ENCODE measurements around the gene FOXL1.

FOXL1 gene

DNA sequence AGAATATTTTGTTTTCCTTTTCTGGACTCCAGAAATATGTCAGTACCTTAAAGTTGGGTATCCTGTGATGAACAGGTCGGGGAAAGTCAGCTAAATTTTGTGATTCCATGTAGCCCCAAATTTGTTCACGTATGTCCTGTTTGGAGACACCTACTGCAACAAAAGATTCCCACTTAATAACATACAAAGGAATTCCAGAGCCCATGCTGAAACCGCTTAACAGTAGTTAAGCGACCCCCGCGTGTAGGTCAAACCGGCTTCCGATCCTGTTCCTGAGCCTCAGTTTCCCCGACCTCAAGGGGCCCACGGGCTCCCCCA is 23.8 kb upstream of the FOXL1 start (continued):
- no peak for TF ChIP-seq ZNF629 (tag by site-specific recombination; IDR thresholded peaks at IDR 0.05)
- no peak for TF ChIP-seq ZXDB (tag by site-specific recombination; IDR thresholded peaks at IDR 0.05)
- TF ChIP-seq RBAK (tag by site-specific recombination; IDR thresholded peaks at IDR 0.05): 0 out of 2 replicates have a peak, but pooled peaks have one; percentile 13

DNA sequence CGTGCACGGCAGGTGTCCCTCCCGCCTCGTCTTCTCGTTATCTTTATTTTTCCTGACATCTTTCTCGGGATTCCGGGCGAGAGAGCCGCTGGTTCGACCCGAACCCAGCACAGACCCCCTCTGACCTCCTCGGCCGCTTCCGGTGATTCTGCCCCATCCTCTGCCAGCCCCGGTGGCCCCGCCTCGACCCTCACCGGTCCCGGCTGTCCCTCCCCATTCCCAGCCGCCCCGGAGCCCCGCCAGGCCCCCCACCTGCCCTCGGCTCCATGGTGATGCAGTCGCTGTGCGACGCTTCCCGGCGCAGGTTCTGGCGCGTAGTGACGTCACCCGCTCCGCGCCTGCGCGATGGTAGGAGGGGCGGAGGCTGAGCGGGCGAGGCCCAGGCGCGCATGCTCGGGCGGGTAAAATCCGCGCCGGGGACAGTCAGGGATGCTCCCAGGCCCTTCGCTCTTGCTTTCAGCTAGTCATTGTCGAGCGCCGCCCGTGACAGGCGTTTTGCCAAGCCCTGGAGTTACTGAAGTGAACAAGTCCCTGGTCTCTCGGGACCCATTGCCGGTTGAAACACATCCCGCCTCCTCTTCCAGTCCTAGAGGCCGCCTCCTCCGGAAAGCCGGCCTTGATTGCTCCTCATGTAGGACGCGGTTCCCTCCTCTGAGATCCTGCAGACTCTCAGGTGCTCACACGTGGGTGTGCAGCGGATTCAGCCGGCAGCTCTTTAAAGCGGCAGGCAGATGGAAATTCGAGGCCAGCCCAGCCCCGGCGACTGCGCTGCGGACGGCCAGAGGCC is 23.2 kb upstream of the FOXL1 start, which contains the start of gene MTHFSD:
TSS of gene MTHFSD (minus strand) at position 319 of the 787 bp plus-strand sequence. CDS start at position 268, 51 bp downstream.
- Histone ChIP-seq H3K9me3 (ENCODE audit: control insufficient read depth, insufficient read depth, low read depth, low read length) (no peaks in the 10 kb centered on the region), H3K27ac (ENCODE audit: extremely low read depth, low read depth, low read length) (peak within 1 kb of the TSS; percentile 20; the same call in 1 of the 2 replicates), H3K36me3 (ENCODE audit: control insufficient read depth in 2 of 2, insufficient read depth in 1 of 2, low read length in 2 of 2) (peaks cover 0 to 37% of the 10 kb centered on the region in 2 experiments; a peak in 1 of 3 replicates), H3K4me3 (ENCODE audit: low read depth, low read length) (peak within 1 kb of the TSS; percentile 84), H3K4me1 (ENCODE audit: control insufficient read depth, insufficient read depth, low read length) (no peaks in the 10 kb centered on the region)
- ChIA-PET CTCF (interaction anchor here (0.8 to 1.2 kb wide), 2 partner anchors 10 to 724 kb away, joined by 3 read pairs; no protein-coding TSS in a partner anchor), POLR2A (interaction anchor here (0.5 kb wide), 1 partner anchor 28 kb away, joined by 4 read pairs; no protein-coding TSS in a partner anchor)
- TF ChIP-seq ZBTB21 (tag by site-specific recombination; IDR thresholded peaks at IDR 0.05) (peak; percentile 79), ZNF623 (tag by site-specific recombination; IDR thresholded peaks at IDR 0.05) (peak; percentile 8; the same call in 1 of the 2 replicates), ZNF19 (tag by site-specific recombination; IDR thresholded peaks at IDR 0.05; ENCODE audit: low read depth) (no peak), ZIC2 (tag by site-specific recombination; IDR thresholded peaks at IDR 0.05) (peak; percentile 47; the same call in 1 of the 2 replicates), GLI2 (tag by site-specific recombination; IDR thresholded peaks at IDR 0.05; ENCODE audit: borderline replicate concordance, low read depth) (no peak), ZBTB26 (tag by site-specific recombination; optimal IDR thresholded peaks at IDR 0.05) (peak; percentile 30), GLIS1 (tag by site-specific recombination; IDR thresholded peaks at IDR 0.05) (peak; percentile 75), GLIS2 (tag by site-specific recombination; IDR thresholded peaks at IDR 0.05) (peak; percentile 84), ZNF266 (tag by site-specific recombination; IDR thresholded peaks at IDR 0.05; ENCODE audit: low read depth) (no peak), ZNF768 (tag by site-specific recombination; IDR thresholded peaks at IDR 0.05) (0 out of 2 replicates have a peak, but pooled peaks have one; percentile 22), KLF10 (tag by site-specific recombination; IDR thresholded peaks at IDR 0.05) (peak; percentile 45; the same call in 1 of the 2 replicates), ZNF600 (tag by site-specific recombination; IDR thresholded peaks at IDR 0.05) (peak; percentile 62), TCF7L2 (IDR thresholded peaks at IDR 0.05; ENCODE audit: borderline replicate concordance, low read depth, low read length) (no peak), ZXDB (tag by site-specific recombination; IDR thresholded peaks at IDR 0.05) (peak; percentile 39; the same call in 1 of the 2 replicates), ZEB2 (tag by site-specific recombination; IDR thresholded peaks at IDR 0.05) (peak; percentile 24; the same call in 1 of the 2 replicates), ZNF341 (tag by site-specific recombination; IDR thresholded peaks at IDR 0.05; ENCODE audit: low read depth) (peak; percentile 63), PATZ1 (tag by site-specific recombination; IDR thresholded peaks at IDR 0.05) (peak; percentile 93), ZBTB20 (tag by site-specific recombination; IDR thresholded peaks at IDR 0.05) (peak; percentile 58; the same call in 1 of the 2 replicates), SP3 (tag by site-specific recombination; IDR thresholded peaks at IDR 0.05) (peak; percentile 68), ZNF211 (tag by site-specific recombination; IDR thresholded peaks at IDR 0.05; ENCODE audit: low read depth) (no peak), ZNF239 (tag by site-specific recombination; IDR thresholded peaks at IDR 0.05) (no peak), ZNF660 (tag by site-specific recombination; IDR thresholded peaks at IDR 0.05) (peak; percentile 73; the same call in 1 of the 2 replicates), ZNF701 (tag by site-specific recombination; IDR thresholded peaks at IDR 0.05) (no peak)
- TF ChIP-seq, protein P1, sequence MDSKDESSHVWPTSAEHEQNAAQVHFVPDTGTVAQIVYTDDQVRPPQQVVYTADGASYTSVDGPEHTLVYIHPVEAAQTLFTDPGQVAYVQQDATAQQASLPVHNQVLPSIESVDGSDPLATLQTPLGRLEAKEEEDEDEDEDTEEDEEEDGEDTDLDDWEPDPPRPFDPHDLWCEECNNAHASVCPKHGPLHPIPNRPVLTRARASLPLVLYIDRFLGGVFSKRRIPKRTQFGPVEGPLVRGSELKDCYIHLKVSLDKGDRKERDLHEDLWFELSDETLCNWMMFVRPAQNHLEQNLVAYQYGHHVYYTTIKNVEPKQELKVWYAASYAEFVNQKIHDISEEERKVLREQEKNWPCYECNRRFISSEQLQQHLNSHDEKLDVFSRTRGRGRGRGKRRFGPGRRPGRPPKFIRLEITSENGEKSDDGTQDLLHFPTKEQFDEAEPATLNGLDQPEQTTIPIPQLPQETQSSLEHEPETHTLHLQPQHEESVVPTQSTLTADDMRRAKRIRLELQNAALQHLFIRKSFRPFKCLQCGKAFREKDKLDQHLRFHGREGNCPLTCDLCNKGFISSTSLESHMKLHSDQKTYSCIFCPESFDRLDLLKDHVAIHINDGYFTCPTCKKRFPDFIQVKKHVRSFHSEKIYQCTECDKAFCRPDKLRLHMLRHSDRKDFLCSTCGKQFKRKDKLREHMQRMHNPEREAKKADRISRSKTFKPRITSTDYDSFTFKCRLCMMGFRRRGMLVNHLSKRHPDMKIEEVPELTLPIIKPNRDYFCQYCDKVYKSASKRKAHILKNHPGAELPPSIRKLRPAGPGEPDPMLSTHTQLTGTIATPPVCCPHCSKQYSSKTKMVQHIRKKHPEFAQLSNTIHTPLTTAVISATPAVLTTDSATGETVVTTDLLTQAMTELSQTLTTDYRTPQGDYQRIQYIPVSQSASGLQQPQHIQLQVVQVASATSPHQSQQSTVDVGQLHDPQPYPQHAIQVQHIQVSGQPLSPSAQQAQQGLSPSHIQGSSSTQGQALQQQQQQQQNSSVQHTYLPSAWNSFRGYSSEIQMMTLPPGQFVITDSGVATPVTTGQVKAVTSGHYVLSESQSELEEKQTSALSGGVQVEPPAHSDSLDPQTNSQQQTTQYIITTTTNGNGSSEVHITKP (tag by site-specific recombination; IDR thresholded peaks at IDR 0.05): no peak
- TF ChIP-seq, protein P2, sequence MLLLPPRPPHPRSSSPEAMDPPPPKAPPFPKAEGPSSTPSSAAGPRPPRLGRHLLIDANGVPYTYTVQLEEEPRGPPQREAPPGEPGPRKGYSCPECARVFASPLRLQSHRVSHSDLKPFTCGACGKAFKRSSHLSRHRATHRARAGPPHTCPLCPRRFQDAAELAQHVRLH (tag by site-specific recombination; IDR thresholded peaks at IDR 0.05): peak; percentile 65; the same call in 1 of the 2 replicates
- TF ChIP-seq, protein P3, sequence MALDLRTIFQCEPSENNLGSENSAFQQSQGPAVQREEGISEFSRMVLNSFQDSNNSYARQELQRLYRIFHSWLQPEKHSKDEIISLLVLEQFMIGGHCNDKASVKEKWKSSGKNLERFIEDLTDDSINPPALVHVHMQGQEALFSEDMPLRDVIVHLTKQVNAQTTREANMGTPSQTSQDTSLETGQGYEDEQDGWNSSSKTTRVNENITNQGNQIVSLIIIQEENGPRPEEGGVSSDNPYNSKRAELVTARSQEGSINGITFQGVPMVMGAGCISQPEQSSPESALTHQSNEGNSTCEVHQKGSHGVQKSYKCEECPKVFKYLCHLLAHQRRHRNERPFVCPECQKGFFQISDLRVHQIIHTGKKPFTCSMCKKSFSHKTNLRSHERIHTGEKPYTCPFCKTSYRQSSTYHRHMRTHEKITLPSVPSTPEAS (tag by site-specific recombination; IDR thresholded peaks at IDR 0.05): no peak

Measured in HEK293 (cell line).